Right kidney (tissue), 1 donor: Measurements from ENCODE around the gene NDUFS2.

ENCODE experiments used
- DNase-seq: peaks from one replicate; pipeline ENCODE4 v3.0.0-alpha.2; 2016

The NDUFS2 gene

GRCh38 chr1:161171696-161172095 is 30.5 kb upstream of the NDUFS2 start:
- no peak for DNase-seq

- no peak for DNase-seq
These were observed 29.8 kb upstream of the NDUFS2 start for GRCh38 chr1:161172349-161172748.

GRCh38 chr1:161172776-161173376 is 29.3 kb upstream of the NDUFS2 start:
- DNase-seq: no peak

- DNase-seq: no peak
These were observed 28.5 kb upstream of the NDUFS2 start for GRCh38 chr1:161173711-161174110.

GRCh38 chr1:161174911-161175310 is 27.3 kb upstream of the NDUFS2 start:
- no peak for DNase-seq

- DNase-seq: no peak
These were observed 26.3 kb upstream of the NDUFS2 start for GRCh38 chr1:161175771-161176453.

- no peak for DNase-seq
These were observed 25.6 kb upstream of the NDUFS2 start for GRCh38 chr1:161176468-161177111.

GRCh38 chr1:161177112-161177935 is 24.8 kb upstream of the NDUFS2 start, which contains the start of gene B4GALT3:
TSS of gene B4GALT3 (minus strand) at chr1:161177507. CDS start at chr1:161176060, 1,447 bp downstream.
- peak; percentile 96 for DNase-seq

- no peak for DNase-seq
These were observed 24.3 kb upstream of the NDUFS2 start for GRCh38 chr1:161177936-161178244.

GRCh38 chr1:161179698-161180097 is 22.5 kb upstream of the NDUFS2 start:
- no peak for DNase-seq

- no peak for DNase-seq
These were observed 21.5 kb upstream of the NDUFS2 start for GRCh38 chr1:161180639-161181038.

- no peak for DNase-seq
These were observed 20.0 kb upstream of the NDUFS2 start for GRCh38 chr1:161182214-161182613.

- DNase-seq: no peak
These were observed 16.9 kb upstream of the NDUFS2 start for GRCh38 chr1:161185282-161185682.

- DNase-seq: no peak
These were observed 16.3 kb upstream of the NDUFS2 start for GRCh38 chr1:161185732-161186311.

- DNase-seq: no peak
These were observed 14.9 kb upstream of the NDUFS2 start for GRCh38 chr1:161187311-161187710.

GRCh38 chr1:161188381-161188780 is 13.8 kb upstream of the NDUFS2 start:
- DNase-seq: no peak

- DNase-seq: no peak
These were observed 13.1 kb upstream of the NDUFS2 start for GRCh38 chr1:161189036-161189435.

GRCh38 chr1:161190962-161191521 is 11.1 kb upstream of the NDUFS2 start:
- no peak for DNase-seq

- DNase-seq: no peak
These were observed 10.2 kb upstream of the NDUFS2 start for GRCh38 chr1:161191971-161192370.

- peak; percentile 42 for DNase-seq
These were observed 9.4 kb upstream of the NDUFS2 start for GRCh38 chr1:161192476-161193465.
